Urothelium cell line (cell line): ENCODE results near the gene TLE7.

Source experiments
- DNase-seq: peaks from one replicate; pipeline ENCODE4 v3.0.0; 2011; ENCODE audit warnings: low spot score, mixed read lengths
- FAIRE-seq: peaks from 2 replicates; lab custom pipeline; 2011; peaks lifted over from hg19 to GRCh38; lab: Jason Lieb, UNC

The TLE7 gene

DNA sequence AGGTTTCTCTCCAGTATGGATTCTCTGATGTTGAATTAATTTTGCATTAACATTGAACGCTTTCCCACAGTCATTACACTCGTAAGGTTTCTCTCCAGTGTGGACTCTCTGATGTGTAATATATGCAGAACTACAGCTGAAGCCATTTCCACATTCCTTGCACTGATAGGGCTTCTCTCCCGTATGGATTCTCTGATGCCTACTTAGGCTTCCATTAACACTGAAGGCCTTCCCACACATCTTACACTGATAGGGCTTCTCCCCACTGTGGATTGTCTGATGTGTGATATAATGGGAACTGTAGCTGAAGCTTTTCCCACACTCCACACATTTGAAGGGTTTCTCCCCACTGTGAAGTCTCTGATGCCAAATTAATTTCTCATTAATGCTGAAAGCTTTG lies 7.2 kb upstream of the TLE7 start:
- FAIRE-seq: no peak
- no peak for DNase-seq

DNA sequence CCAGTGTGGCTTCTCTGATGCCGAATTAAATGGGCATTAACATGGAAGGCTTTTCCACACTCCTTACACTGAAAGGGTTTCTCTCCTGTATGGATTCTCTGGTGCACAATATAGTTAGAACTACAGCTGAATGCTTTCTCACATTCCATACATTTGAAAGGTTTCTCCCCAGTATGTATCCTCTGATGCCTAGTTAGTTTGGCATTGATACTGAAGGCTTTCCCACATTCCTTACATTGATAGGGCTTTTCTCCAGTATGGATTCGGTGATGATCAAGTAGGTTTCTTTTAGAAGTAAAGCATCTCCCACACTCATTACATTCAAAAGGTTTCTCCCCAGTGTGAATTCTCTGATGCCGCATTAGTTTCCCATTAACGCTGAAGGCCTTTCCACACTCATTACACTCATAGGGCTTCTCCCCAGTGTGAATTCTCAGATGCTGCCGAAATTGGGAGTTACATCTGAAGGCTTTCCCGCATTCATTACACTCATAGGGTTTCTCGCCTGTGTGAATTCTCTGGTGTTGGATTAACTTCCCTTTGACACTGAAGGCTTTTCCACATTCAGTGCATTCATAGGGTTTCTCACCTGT lies 6.5 kb upstream of the TLE7 start:
- FAIRE-seq: no peak
- DNase-seq: no peak

DNA sequence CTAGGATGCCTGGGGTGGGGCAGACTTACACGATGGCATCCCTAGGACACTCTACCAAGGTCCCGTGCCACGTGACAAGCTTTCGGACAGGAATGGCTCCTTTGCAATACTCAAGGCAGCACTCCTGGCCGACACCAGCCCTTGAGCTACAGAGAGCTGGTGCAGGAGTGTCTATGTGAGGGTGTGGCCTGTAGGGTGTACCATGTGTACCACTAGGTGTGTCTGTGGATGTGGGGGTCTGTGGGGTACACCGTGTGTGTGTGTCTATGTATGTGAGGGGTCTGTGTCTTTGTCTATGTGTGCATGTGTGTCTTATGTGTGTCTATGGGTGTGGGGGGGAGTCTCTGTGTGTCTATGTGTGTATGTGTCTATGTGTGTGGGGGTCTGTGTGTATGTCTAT lies 1.9 kb upstream of the TLE7 start:
- no peak for DNase-seq
- no peak for FAIRE-seq

DNA sequence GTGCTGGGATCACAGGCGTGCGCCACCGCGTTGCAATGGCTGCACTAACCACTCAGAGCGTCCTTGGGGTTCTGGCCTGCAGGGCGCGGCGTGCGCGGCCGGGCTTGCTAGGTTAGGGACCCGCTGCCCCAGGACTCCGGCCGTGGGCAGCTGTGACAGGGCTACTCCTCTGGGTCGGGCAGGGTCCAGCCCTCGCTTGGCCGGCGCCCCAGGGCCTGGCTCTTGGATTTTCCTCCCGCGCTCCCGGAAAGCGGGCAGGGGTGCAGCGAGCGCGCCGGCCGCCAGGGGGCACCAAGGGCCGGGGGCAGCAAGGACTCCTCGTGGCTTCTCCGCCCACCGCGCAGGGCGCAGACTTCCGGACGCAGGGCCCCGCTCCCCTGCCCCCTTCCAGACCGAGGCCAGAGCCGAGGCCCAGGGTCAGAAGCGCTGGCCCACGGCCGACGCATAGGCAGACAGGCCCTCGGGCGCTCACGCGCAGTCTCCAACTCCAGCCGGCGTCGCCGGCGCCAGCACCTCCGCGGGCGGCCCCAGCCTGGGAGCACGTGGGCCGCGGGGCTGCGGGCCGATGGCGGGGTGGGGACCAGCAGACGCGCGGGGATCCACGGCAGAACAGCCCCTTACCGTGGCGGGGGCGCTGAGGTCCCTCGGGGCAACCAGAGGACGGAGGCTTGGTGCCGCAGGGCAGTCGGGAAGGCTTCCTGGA lies 355 bp downstream of the TLE7 start:
- FAIRE-seq (no peak), DNase-seq (no peak)

DNA sequence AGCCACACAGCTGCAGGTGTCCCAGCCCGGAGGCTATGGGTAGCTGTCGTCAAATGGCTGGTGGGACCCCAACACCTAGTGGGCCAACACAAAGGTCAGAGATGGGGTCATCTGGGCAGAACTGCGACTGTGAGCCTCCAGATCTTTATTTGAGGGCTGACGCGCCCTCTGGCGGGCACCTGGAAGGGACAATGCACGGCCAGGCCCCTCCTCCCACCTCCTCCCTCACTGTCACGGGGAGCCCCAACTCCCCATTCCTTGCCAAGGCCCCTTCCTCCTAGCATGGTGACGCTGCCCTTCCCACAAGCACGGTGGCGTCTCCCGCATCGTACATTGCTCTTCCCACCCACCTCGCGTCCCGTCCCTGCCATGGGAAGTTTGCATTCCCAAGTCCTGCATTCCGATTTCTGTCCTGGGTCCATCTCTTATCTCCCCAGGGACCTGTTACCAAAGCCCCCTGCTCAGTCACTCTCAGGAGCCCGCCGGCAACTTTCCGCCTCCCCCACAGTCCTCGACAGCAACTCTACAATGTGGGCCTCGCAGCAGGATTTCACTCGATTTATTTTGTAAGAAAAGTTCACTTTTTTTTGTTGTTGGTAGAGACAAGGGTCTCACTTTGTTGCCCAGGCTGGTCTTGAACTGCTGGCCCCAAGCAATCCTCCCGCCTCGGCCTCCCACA lies 1.0 kb downstream of the TLE7 start:
- no peak for FAIRE-seq
- DNase-seq: no peak

DNA sequence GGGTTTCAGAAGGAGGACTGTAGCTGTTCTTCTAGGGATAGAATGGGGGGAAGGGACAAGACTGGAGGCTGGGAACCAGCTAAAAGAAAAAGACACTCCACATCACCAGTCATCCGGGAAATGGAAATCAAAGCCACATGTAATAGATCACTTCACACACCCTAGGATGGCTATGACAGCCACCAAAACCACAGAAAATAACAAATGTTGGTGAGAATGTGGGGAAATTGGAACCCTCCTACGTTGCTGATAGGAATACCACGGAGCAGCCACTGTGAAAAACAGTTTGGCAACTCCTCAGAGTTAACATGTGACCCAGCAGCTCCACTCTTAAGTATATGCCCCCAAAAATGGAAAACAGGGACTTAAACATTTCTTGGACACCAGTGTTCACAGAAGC lies 2.3 kb downstream of the TLE7 start:
- FAIRE-seq: no peak
- DNase-seq: no peak

DNA sequence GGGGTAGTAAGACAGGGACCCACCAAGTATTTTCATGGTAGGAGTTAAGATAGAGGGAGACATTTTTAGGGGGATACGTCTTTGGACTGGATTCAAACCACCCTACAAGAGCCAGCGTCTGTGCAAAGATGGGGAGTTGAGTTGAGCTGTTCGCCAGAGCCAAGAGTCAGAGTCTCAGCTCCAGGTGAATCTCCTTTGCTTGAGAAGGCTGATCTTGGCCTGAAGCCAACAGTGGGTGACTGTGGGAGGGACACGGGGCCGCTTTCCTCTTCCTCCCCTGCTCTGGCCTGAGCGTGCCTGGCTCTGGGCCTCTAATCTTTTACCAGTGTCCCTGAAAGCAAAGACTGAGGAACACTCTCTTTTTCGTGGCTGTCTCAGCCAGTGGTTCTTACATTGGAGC lies 5.4 kb downstream of the TLE7 start:
- no peak for FAIRE-seq
- DNase-seq: no peak

DNA sequence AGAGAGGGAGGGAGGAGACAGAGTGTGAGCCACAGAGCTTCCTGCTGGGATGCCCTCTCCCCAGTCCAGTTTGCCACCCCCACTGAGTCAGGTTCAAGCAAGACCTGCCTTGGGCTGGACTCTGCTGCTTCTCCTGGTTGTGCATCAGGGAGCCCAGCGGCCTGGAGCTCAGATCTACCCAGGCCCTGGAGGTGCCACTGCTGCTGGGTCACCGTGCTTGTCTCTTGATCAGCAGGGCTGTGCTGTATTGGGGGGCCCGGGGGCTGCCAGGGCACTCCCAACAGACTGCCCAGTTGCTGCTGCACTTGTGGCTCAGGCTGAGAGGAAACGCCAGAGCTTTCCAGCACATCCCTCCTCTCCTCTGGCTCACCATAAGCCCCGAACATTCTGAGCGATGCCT lies 8.9 kb downstream of the TLE7 start:
- no peak for DNase-seq
- FAIRE-seq: no peak

DNA sequence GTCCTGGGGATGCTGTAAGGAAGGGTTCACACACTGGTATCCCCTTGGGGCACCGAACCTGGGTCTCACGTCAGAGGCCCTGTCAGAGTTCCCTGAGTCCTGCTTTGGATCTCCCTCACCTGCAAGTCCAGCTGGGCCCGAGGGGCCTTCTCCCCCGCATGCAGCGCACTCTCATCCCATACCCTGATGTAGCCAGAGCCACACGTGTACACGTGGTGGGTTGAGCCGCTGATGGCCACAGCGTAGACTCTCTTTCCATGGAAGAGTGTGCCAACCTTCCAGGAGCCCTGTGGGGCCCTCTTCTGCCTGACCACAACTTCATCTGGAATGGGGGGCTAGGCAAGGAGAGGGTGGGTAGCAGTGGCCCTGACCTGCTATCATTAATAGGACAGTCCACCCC lies 9.9 kb downstream of the TLE7 start:
- FAIRE-seq (no peak), DNase-seq (no peak)

DNA sequence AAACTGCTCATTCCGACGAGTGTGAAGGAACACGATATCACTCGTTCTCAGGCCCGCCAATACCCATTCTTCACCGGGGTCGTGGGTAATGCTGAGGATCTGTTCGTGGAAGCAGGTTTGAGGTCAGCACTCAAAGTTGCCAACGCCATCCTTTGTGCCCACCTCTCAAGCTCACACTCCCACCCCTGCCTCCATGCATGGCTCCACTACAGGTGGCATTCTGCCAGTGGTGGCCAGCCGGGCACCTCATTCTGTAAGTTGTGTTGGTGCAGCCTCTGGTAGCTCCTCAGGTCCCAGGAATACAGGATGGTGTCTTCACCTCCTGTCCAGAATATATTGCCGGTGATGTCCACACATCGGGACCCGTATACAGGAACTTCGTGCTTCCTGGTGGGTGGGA lies 10.7 kb downstream of the TLE7 start:
- DNase-seq (no peak), FAIRE-seq (no peak)

DNA sequence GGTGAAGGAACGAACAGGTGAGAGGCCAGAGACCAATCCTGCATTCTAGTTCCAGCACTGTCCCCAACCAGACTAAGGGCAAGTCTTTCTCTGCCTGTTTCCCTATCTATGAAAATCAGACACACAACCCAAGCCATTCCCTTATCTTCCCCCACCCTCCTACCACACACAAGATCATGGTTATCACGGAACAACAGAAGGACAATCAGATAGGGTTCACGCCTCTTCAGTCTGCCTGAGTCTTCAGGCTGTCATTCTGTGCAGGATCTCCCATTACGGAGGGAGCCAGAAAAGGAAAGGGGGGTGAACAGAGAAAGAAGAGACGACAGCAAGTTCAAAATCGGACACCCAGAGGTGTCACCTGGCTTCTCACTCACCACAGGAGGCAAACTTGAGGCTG lies 11.1 kb downstream of the TLE7 start:
- DNase-seq (no peak), FAIRE-seq (peak; percentile 9)

DNA sequence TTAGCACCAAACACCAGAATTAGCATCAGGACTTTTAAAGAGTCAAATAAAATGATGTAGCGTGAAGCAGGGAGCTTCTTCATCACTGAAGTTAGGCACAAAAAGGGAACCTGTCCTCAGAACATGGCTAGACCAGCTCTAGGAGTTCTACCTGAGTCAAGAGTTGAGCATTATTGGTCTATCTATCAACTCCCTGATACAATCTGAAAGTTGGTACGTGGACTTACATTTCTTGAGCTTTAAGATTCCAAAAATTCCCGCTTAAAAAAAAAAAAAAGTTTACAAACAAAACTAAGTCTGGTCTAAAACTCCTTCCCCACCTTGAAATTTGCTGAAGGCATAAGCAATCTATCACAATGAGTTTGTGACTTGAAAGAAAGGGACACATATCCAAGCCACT lies 12.3 kb downstream of the TLE7 start:
- no peak for DNase-seq
- no peak for FAIRE-seq

DNA sequence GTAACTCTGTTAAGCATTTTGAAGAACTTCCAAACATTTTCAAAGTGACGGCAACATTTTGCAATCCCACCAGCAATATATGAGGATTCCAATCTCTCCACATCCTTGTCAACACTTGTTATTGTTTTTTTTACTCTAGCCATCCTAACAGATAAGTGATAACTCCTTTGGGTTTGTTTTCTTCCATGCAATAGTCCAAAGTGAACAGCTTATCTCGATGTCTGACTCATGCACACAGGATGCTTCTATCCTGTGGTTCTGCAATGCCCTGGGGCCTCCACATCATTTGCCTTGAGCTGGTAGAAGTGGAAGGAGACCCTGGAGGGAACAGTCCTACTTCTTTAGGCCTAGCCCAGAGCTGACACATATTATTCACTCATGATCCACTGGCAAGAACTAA lies 13.0 kb downstream of the TLE7 start:
- DNase-seq (no peak), FAIRE-seq (no peak)

DNA sequence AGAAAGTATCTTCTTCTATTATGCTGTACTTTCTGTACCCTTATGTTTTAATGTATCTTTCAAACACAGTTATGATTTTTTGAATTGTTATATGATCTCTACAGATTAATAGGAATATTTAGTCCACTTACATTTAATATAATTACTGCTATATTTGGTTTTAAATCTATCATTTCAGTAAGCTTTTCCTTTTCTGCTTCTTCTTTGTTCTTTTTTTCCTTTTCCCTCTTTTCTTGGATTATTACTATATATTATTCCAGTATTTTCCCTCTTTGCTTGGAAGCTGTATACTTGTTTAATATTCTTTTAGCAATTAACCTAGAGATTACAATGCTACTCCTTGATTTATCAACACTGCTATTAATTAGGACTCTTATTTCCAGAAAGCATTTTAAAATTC lies 13.5 kb downstream of the TLE7 start:
- DNase-seq: no peak
- FAIRE-seq: no peak

DNA sequence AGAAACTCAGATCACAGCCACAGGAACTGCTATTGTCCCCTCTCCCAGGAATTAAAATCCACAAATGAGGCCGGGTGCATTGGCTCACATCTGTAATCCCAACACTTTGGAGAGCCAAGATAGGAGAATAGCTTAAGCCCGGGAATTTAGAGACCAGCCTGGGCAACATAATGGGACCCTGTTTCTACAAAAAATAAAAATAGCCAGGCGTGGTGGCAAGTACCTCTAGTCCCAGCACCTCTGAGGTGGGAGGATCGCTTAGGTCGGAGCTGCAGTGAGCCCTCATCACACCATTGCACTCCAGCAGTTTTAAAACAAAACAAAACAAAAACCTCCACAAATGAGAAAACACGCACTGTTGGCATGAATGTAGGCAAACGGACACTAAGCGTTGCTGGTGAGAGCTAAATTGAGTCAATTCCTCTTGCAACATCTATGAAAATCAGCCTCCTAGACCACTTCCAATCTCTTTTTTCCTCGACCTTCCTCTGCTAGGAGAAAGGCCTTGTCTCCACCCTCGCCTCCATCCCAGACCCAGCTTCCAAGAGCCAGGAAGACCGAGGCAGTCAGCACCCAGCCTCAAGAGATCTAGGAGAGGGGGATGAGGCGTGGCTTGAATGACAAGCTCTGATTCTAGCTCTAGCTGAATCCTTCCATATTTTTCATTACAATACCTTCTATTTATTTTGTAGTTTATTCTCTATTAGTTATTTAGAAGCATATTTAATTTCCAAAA lies 14.8 kb downstream of the TLE7 start:
- FAIRE-seq (no peak), DNase-seq (no peak)

DNA sequence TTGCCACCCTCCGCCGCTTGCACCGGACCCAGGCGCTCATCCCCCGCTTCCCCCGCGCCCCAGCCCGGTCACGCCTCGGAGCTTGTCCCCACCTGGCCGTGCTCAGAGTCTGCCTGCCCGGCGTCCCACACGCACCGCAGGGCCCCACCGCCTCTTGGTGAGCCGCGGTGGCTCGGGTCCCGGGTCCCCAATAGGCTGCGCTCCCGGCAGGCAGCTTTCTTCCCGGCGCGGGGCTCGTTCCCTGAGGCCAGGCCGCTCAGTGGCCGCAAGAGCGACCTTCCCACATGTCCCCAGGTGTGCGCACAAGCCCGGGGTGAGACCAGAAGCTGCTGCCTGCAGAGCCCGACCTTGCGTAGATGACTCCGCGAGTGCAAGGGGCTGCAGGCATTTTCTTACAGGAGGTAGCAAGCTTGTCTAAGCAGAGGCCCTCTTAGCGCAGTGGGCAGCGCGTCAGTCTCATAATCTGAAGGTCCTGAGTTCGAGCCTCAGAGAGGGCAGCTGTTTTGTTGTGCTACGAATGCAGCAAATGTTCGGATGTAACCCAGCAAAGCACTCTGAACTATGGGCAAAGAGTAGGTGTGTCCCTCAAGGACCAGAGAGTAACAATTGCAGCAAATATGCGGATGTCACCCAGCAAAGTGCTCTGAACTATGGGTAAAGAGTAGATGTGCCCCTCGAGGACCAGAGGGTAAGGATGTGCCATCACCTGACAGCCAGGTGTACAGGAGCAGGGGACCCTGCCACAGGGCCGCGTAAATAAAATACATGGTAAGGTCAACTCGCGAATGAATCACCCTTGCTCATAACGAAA lies 15.6 kb downstream of the TLE7 start:
- DNase-seq (no peak), FAIRE-seq (no peak)

DNA sequence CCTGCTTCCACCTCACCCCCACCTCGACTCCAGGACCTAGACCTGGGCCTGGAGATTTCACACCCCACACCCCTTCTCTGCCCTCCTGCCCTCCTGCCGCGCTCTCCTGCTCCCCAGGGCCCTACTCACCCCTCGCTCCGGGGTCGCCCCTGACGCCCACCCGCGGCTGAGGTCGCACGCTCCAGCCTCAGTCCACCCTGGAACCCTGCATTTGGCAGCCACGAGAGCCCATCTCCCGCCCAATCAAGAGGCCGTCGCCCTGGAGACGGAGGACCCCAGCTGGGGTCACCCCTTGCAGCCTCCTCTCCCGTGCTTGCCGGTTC lies 16.1 kb downstream of the TLE7 start:
- no peak for DNase-seq
- FAIRE-seq: no peak

DNA sequence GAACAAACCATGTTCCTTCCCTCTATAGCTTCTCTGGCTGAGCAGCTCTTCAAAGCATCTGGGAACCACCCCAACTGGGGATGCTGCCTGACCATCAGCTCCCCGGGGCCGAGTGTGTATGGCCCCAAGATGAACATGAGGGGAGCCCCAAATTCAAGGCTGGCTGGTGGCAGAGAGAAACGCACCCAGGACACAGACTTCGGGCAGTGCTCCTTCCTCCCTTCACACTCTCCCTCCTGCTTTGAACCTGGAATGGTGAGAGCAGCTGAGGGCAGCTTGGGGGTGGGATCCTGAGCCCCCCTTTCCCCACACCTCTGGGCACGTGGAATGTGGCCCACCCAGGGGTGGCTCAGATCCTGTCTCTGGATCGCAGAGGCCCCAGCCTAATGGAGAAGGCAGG lies 17.2 kb downstream of the TLE7 start:
- no peak for FAIRE-seq

DNA sequence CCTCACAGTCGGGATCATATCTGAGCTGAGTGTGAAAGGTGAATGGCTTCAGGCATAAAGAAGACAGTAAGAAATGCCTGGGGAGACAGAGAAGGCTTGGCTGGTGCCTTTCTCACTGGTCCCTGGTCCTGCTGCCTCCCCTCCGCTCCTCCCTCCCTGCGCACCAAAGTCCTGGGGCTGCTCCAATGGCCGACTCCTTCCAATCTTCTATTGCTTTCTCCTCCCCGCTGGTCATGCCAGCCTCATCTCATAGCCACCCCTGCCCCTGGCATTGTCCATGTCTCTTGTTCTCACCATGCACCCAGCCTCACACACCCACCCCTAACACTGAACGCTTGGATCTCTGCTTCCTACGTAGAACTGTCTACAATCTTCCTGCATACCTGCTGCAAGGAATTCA lies 18.0 kb downstream of the TLE7 start:
- DNase-seq (no peak), FAIRE-seq (no peak)

More for the DNA sequence above, 17.2 kb downstream of the TLE7 start:
- DNase-seq: no peak

DNA sequence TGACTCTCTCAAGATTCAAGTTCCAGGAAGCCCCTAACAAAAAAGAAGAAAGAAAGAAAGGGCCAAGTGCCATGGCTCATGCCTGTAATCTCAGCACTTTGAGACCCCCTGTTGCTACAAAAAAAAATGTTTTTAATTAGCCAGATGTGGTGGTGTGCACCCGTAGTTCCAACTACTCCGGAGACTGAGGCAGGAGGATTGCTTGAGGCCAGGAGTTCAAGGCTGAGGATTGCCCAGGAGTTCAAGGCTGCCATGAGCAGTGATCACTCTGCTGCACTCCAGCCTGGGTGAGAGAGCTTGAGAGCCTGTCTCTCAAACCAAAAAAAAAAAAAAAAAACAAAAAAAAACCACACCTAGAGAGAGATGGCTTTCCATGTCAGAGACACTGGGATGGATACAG lies 18.8 kb downstream of the TLE7 start:
- FAIRE-seq (no peak), DNase-seq (no peak)

DNA sequence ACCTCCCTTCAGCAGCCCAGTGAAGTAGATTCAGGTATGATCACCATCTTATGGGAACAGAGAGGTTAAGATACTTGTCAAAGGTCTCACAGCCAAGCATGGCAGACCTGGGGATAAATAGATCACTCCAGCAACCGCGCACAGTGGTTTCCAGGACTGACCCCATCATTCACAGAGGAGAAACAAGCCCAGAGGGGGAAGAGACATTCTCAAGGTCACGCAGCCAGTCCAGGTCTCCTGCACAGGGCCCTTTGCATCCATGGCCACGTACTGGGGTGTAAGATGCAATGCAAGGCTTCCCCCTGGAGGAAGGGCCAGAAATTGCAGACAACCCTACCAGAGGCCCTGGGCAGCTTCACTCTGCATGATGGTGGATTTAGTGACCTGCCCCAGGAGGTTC lies 19.9 kb downstream of the TLE7 start:
- FAIRE-seq (no peak), DNase-seq (peak; percentile 35)
